Breast epithelium (tissue), 3 donors: ENCODE results near the gene RBP5.

ENCODE experiments used
- CTCF ChIP-seq, 3 donors: fragments of 450-650 bp; IDR thresholded peaks; one replicate each; pipeline ENCODE4 v1.5.1; 2016 to 2017; ENCODE audit warnings: antibody characterized with exemption in 3 of 3, mild to moderate bottlenecking in 3 of 3, moderate library complexity in 3 of 3
- POLR2A ChIP-seq: fragments of 450-650 bp; IDR thresholded peaks from one replicate; pipeline ENCODE4 v1.6.1; 2016; ENCODE audit warnings: antibody characterized with exemption, mild to moderate bottlenecking, moderate library complexity

GRCh38 chr12:7146228-7146627 lies 17.5 kb upstream of the RBP5 start:
- no peak for TF ChIP-seq CTCF (IDR thresholded peaks at IDR 0.05)
- no peak for TF ChIP-seq POLR2A
